Sigmoid colon (tissue), 4 donors: ENCODE measurements around the gene TICAM2.

ENCODE experiments used
- EP300 ChIP-seq, 4 donors: sonication (generic); formaldehyde crosslinking; IDR thresholded peaks; one replicate each; pipeline ENCODE4 v1.6.1; 2017; ENCODE audit warnings: antibody characterized with exemption in 4 of 4
- POLR2A ChIP-seq, 2 donors: fragments of 450-650 bp; IDR thresholded peaks; one replicate each; pipeline ENCODE4 v1.6.1; 2016; ENCODE audit warnings: antibody characterized with exemption in 2 of 2, mild to moderate bottlenecking in 2 of 2, moderate library complexity in 2 of 2
- TF ChIP-seq, protein P1 (sequence below), 4 experiments: fragments of 450-650 bp in 3 of 4; fragments of 200-600 bp in 1 of 4; IDR thresholded peaks; one replicate each; pipeline ENCODE4 v1.5.1; 2016 to 2019; ENCODE audit warnings: antibody characterized with exemption in 4 of 4, mild to moderate bottlenecking in 3 of 4, moderate library complexity in 2 of 4

DNA sequence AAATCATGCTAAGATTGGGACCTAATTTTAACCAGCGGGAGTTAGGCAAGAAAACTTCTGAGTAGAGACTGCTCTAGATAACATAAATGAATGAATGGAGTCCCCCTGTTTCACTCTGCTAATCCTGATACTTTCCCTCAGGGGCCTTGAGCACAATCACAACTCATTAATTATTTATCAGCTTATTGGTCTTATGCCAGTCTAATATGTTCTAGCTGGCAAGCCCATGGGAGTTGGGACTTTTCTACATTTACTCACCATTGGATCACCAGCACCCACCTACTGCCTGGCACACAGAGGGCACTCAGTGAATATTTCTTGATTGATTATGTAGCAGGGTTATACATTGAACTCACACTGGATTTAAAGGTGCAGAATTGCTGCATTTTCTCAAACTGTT is 37.1 kb upstream of the TICAM2 start:
- no peak for TF ChIP-seq POLR2A (IDR thresholded peaks at IDR 0.05)
- TF ChIP-seq EP300 (IDR thresholded peaks at IDR 0.05) = no peak
- TF ChIP-seq, protein P1, sequence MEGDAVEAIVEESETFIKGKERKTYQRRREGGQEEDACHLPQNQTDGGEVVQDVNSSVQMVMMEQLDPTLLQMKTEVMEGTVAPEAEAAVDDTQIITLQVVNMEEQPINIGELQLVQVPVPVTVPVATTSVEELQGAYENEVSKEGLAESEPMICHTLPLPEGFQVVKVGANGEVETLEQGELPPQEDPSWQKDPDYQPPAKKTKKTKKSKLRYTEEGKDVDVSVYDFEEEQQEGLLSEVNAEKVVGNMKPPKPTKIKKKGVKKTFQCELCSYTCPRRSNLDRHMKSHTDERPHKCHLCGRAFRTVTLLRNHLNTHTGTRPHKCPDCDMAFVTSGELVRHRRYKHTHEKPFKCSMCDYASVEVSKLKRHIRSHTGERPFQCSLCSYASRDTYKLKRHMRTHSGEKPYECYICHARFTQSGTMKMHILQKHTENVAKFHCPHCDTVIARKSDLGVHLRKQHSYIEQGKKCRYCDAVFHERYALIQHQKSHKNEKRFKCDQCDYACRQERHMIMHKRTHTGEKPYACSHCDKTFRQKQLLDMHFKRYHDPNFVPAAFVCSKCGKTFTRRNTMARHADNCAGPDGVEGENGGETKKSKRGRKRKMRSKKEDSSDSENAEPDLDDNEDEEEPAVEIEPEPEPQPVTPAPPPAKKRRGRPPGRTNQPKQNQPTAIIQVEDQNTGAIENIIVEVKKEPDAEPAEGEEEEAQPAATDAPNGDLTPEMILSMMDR (IDR thresholded peaks at IDR 0.05) = no peak
